ENCODE measurements around the gene SPDYE4. TPM values are rescaled to one million over a fixed set of nuclear protein-coding genes. Genes with fewer than 3 reads are reported as not detected.

SPDYE4 gene
- total and polyA plus RNA-seq, 2 donors from 2014 or later = not detected

- FAIRE-seq = no peak
- no peaks in the 10 kb centered on the region for H3K9me3 ChIP-seq (ENCODE audit: control insufficient read depth in 2 of 3, insufficient read depth in 1 of 3, low read length in 3 of 3)
- H3K27ac ChIP-seq (ENCODE audit: low read depth in 2 of 2, low read length in 2 of 2) = no peak overlapping the region
Measured at GRCh38 chr17:8747742-8748141, 10.6 kb downstream of the SPDYE4 start.

GRCh38 chr17:8746501-8747236 is 11.7 kb downstream of the SPDYE4 start:
- peak overlapping the region; percentile 33 to 71 (median 60) for H3K9ac ChIP-seq (ENCODE audit: low read length in 3 of 3)
- FAIRE-seq (no peak), DNase-seq (no peak)
- H3K36me3 ChIP-seq (ENCODE audit: control insufficient read depth in 2 of 3, insufficient read depth in 3 of 3, low read length in 3 of 3) = no peaks in the 10 kb centered on the region
- TF ChIP-seq, protein P1, sequence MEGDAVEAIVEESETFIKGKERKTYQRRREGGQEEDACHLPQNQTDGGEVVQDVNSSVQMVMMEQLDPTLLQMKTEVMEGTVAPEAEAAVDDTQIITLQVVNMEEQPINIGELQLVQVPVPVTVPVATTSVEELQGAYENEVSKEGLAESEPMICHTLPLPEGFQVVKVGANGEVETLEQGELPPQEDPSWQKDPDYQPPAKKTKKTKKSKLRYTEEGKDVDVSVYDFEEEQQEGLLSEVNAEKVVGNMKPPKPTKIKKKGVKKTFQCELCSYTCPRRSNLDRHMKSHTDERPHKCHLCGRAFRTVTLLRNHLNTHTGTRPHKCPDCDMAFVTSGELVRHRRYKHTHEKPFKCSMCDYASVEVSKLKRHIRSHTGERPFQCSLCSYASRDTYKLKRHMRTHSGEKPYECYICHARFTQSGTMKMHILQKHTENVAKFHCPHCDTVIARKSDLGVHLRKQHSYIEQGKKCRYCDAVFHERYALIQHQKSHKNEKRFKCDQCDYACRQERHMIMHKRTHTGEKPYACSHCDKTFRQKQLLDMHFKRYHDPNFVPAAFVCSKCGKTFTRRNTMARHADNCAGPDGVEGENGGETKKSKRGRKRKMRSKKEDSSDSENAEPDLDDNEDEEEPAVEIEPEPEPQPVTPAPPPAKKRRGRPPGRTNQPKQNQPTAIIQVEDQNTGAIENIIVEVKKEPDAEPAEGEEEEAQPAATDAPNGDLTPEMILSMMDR (IDR thresholded peaks at IDR 0.05; ENCODE audit: borderline replicate concordance, extremely low read depth, insufficient read depth) = no peak
- H3K9me3 ChIP-seq (ENCODE audit: control insufficient read depth in 2 of 3, insufficient read depth in 1 of 3, low read length in 3 of 3) = no peaks in the 10 kb centered on the region
- intact Hi-C loops (cut with DNase I) = no loop called here
- peaks cover 0 to 5% (median 5%) of the 10 kb centered on the region in 3 donors for H3K4me1 ChIP-seq (ENCODE audit: control insufficient read depth in 2 of 3, insufficient read depth in 2 of 3, low read depth in 1 of 3, low read length in 3 of 3)
- H3K27ac ChIP-seq (ENCODE audit: low read depth in 2 of 2, low read length in 2 of 2) = no peak overlapping the region
- H3K4me3 ChIP-seq (ENCODE audit: low read length in 3 of 3) = peak overlapping the region; percentile 67 to 70 (median 67)
- no peaks in the 10 kb centered on the region for H3K27me3 ChIP-seq (ENCODE audit: control insufficient read depth, insufficient read depth, low read length)

More at GRCh38 chr17:8747742-8748141, 10.6 kb downstream of the SPDYE4 start:
- H3K36me3 ChIP-seq (ENCODE audit: control insufficient read depth in 2 of 3, insufficient read depth in 3 of 3, low read length in 3 of 3) = no peaks in the 10 kb centered on the region
- TF ChIP-seq, protein P1 (IDR thresholded peaks at IDR 0.05; ENCODE audit: borderline replicate concordance, extremely low read depth, insufficient read depth) = no peak
- intact Hi-C loops (cut with DNase I) = no loop called here
- no peak overlapping the region for H3K9ac ChIP-seq (ENCODE audit: low read length in 3 of 3)
- DNase-seq = no peak
- H3K4me3 ChIP-seq (ENCODE audit: low read length in 3 of 3) = no peak overlapping the region
- no peaks in the 10 kb centered on the region for H3K27me3 ChIP-seq (ENCODE audit: control insufficient read depth, insufficient read depth, low read length)
- peaks cover 0 to 5% (median 5%) of the 10 kb centered on the region in 3 donors for H3K4me1 ChIP-seq (ENCODE audit: control insufficient read depth in 2 of 3, insufficient read depth in 2 of 3, low read depth in 1 of 3, low read length in 3 of 3)

- Histone ChIP-seq H3K36me3 (ENCODE audit: control insufficient read depth in 2 of 3, insufficient read depth in 3 of 3, low read length in 3 of 3) (no peaks in the 10 kb centered on the region), H3K9me3 (ENCODE audit: control insufficient read depth in 2 of 3, insufficient read depth in 1 of 3, low read length in 3 of 3) (no peaks in the 10 kb centered on the region), H3K9ac (ENCODE audit: low read length in 3 of 3) (peak overlapping the region; percentile 33 to 71 (median 60)), H3K4me1 (ENCODE audit: control insufficient read depth in 2 of 3, insufficient read depth in 2 of 3, low read depth in 1 of 3, low read length in 3 of 3) (peaks cover 0 to 5% (median 5%) of the 10 kb centered on the region in 3 donors), H3K27me3 (ENCODE audit: control insufficient read depth, insufficient read depth, low read length) (no peaks in the 10 kb centered on the region), H3K4me3 (ENCODE audit: low read length in 3 of 3) (peak overlapping the region; percentile 67 to 70 (median 67)), H3K27ac (ENCODE audit: low read depth in 2 of 2, low read length in 2 of 2) (peak overlapping the region in 1 of 2 donors; percentile 51)
- peak; percentile 82 to 95 (median 92) for DNase-seq
- TF ChIP-seq, protein P1 (IDR thresholded peaks at IDR 0.05; ENCODE audit: borderline replicate concordance, extremely low read depth, insufficient read depth) = peak; percentile 85
- intact Hi-C loops (cut with DNase I) = no loop called here
- FAIRE-seq = no peak
Measured at GRCh38 chr17:8745586-8746500, 12.5 kb downstream of the SPDYE4 start.

All from kidney (tissue), 14 donors.